ENCODE results near the gene RUNX2. TPM values are rescaled to one million over a fixed set of nuclear protein-coding genes. Genes with fewer than 3 reads are reported as not detected.
A peak's percentile ranks its signal among the peaks of the same experiment; 100 is the strongest.

RUNX2 gene
- total RNA-seq, 2 experiments from 2014 or later = 8.0 to 9.3 TPM

- CTCF ChIA-PET = interaction anchor here (1.4 kb wide), 1 partner anchor 67 kb away, joined by 4 read pairs; no protein-coding TSS in a partner anchor
- H3K36me3 Mint-ChIP-seq (ENCODE audit: low read depth) = no peaks in the 10 kb centered on the region
- intact Hi-C loops (cut with micrococcal nuclease) = no loop called here
- POLR2A ChIA-PET = interaction anchor here (0.6 kb wide), 1 partner anchor 269 kb away, joined by 4 read pairs; no protein-coding TSS in a partner anchor
- no peak overlapping the region for H3K4me3 Mint-ChIP-seq
- TF ChIP-seq, protein P1, sequence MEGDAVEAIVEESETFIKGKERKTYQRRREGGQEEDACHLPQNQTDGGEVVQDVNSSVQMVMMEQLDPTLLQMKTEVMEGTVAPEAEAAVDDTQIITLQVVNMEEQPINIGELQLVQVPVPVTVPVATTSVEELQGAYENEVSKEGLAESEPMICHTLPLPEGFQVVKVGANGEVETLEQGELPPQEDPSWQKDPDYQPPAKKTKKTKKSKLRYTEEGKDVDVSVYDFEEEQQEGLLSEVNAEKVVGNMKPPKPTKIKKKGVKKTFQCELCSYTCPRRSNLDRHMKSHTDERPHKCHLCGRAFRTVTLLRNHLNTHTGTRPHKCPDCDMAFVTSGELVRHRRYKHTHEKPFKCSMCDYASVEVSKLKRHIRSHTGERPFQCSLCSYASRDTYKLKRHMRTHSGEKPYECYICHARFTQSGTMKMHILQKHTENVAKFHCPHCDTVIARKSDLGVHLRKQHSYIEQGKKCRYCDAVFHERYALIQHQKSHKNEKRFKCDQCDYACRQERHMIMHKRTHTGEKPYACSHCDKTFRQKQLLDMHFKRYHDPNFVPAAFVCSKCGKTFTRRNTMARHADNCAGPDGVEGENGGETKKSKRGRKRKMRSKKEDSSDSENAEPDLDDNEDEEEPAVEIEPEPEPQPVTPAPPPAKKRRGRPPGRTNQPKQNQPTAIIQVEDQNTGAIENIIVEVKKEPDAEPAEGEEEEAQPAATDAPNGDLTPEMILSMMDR (IDR thresholded peaks at IDR 0.05) = no peak
- DNase-seq = no peak
- peaks cover 20% of the 10 kb centered on the region for H3K4me1 Mint-ChIP-seq (ENCODE audit: low read depth)
- no peak for ATAC-seq
- H3K27me3 Mint-ChIP-seq = peaks cover 4% of the 10 kb centered on the region
- peak overlapping the region; percentile 46 for H3K27ac Mint-ChIP-seq
- no peaks in the 10 kb centered on the region for H3K9me3 Mint-ChIP-seq
These were observed 319.5 kb downstream of the RUNX2 start for GRCh38 chr6:45647341-45648261.

GRCh38 chr6:45648262-45648620, 320.1 kb downstream of the RUNX2 start:
- Mint-ChIP-seq H3K9me3 (no peaks in the 10 kb centered on the region), H3K36me3 (ENCODE audit: low read depth) (no peaks in the 10 kb centered on the region), H3K4me1 (ENCODE audit: low read depth) (peaks cover 20% of the 10 kb centered on the region), H3K27me3 (peaks cover 3% of the 10 kb centered on the region), H3K27ac (no peak overlapping the region), H3K4me3 (no peak overlapping the region)
- intact Hi-C loops (cut with micrococcal nuclease) = no loop called here
- ChIA-PET POLR2A (no interaction called here), CTCF (no interaction called here)
- DNase-seq (no peak), ATAC-seq (no peak)
- TF ChIP-seq, protein P1 (IDR thresholded peaks at IDR 0.05) = no peak

DNA sequence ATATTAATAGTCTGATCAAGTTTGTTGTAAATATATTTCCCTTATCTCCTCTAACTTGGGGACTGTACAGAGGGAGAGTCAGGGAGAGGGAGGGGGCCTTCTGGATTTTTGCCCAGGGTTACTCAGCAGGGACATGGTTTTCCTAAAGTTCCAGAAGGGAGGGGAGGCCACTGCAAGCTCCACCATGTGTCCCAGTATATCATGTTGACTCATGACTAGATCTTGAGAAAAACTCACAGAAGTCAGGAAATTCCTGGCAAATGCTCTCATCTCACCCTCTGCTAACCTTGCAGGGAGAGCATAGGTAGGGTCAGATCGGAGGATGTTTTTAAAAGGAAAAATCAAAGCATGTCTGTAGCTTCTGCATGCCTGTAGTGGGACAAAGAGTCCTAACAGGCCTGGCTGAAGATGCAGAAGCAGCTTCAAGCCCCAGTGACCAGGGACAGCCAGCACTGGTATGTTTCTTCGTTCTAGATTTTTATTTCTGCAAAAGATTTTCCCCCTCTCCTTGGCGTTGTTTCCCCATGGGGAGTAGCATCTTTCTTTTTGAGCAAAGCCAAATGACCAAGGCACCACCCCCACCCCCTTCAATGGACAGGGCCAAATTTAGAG, 322.5 kb downstream of the RUNX2 start:
- Mint-ChIP-seq H3K4me1 (ENCODE audit: low read depth) (peaks cover 11% of the 10 kb centered on the region), H3K27me3 (peaks cover 3% of the 10 kb centered on the region), H3K27ac (no peak overlapping the region), H3K36me3 (ENCODE audit: low read depth) (peaks cover 2% of the 10 kb centered on the region), H3K4me3 (no peak overlapping the region), H3K9me3 (no peaks in the 10 kb centered on the region)
- TF ChIP-seq, protein P1 (IDR thresholded peaks at IDR 0.05) = no peak
- DNase-seq (no peak), ATAC-seq (no peak)
- CTCF ChIA-PET = interaction anchor here (1.4 kb wide), 1 partner anchor 13 kb away, joined by 3 read pairs; no protein-coding TSS in a partner anchor
- POLR2A ChIA-PET = interaction anchor here (0.8 kb wide), 1 partner anchor 11 kb away, joined by 3 read pairs; no protein-coding TSS in a partner anchor
- intact Hi-C loops (cut with micrococcal nuclease) = no loop called here

DNA sequence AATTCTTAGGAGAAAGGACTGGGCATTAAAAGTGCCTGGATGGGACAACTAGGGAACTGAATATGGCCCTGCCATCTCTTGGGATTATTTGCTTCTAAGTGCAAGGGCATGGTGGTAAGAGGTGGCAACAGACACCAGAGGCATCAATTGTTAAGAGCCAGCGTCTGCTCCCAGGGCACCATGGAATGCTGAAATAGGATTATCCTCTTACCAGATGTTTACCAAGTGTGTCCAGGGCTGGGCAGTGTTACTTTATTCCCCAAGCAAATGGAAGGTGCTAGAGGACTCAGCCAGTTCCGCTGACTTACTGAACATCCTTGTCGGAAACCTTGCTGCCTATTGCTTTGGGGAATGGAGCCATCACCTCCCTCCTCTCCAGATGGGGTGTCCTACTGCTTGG, 323.2 kb downstream of the RUNX2 start:
- ChIA-PET CTCF (interaction anchor here (1.4 kb wide), 1 partner anchor 12 kb away, joined by 3 read pairs; no protein-coding TSS in a partner anchor), POLR2A (no interaction called here)
- intact Hi-C loops (cut with micrococcal nuclease) = no loop called here
- Mint-ChIP-seq H3K9me3 (no peaks in the 10 kb centered on the region), H3K4me3 (no peak overlapping the region), H3K36me3 (ENCODE audit: low read depth) (peaks cover 2% of the 10 kb centered on the region), H3K27ac (no peak overlapping the region), H3K27me3 (peaks cover 3% of the 10 kb centered on the region), H3K4me1 (ENCODE audit: low read depth) (peaks cover 8% of the 10 kb centered on the region)
- ATAC-seq (no peak), DNase-seq (no peak)
- TF ChIP-seq, protein P1 (IDR thresholded peaks at IDR 0.05) = no peak
